ENCODE data around the gene QSOX1. TPM values are rescaled to one million over a fixed set of nuclear protein-coding genes. Genes with fewer than 3 reads are reported as not detected.

The QSOX1 gene
- total and polyA plus RNA-seq, 2 experiments from 2014 or later: 225 to 257 TPM

DNA sequence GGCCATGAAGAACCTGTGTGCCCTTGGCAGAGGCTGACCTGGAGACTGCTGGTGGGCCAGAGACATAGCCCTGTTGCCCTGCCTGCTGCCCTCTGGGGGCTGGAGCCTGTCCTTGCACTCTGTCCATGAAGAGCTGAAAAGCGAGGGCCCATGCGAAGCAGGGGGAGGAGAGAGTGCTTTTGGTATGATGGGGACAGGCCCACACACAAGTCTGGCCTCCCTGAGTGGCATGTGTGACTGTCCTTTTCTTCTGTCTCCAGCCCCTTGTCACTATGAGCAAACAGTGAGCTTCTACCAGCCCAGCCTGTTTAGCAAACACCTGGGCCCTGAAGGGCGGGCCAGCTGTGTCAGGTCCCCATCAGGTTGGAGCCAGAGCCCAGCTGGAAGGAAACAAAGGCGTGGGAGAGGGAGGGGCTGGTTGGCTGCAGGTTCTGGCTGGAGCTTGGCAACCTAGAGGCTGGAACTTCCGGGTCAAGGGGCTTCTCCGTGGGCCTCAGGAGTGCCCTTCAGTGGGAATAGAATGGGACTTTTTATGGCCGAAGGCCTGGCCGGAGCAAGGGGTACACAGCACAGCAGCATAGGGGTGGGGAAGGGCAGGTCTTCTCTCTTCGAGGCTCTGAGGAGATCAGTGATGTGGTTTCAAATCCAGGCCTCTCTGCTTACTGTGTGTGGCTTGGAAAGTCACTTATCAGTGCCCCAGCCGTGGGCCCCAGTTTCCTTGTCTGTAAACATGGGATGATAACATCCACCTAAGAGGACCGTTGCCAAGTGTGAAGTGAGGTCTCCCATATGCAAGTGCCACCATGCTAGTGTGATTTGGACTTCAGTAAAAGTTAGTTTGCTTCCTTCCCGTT lies 14.3 kb downstream of the QSOX1 start:
- Histone ChIP-seq H3K27me3 (no peaks in the 10 kb centered on the region), H3K9me2 (replicated peaks; ENCODE audit: insufficient read depth) (no peaks in the 10 kb centered on the region), H3K79me2 (peaks cover 18% of the 10 kb centered on the region), H3K27ac (peak overlapping the region; percentile 70), H3K4me3 (no peak overlapping the region), H3K36me3 (replicated peaks; ENCODE audit: insufficient read depth, low read depth) (no peaks in the 10 kb centered on the region), H3K4me2 (peak overlapping the region; percentile 33), H2AFZ (no peak overlapping the region), H3K4me1 (ENCODE audit: insufficient read depth) (peaks cover 12% of the 10 kb centered on the region), H3K9me3 (ENCODE audit: low read depth) (no peaks in the 10 kb centered on the region), H4K20me1 (ENCODE audit: insufficient read depth, poor library complexity, severe bottlenecking) (no peaks in the 10 kb centered on the region)
- WGBS (ENCODE audit: low lambda C conversion rate, missing lambda C conversion rate): 69% methylated on average over 12 of the region's 12 CpGs
- TF ChIP-seq EZH2phosphoT487 (IDR thresholded peaks at IDR 0.05; ENCODE audit: low read depth, severe bottlenecking, unreplicated experiment): no peak
- TF ChIP-seq CTCF (IDR thresholded peaks at IDR 0.05; ENCODE audit: poor library complexity): peak; percentile 47
- TF ChIP-seq EZH2 (IDR thresholded peaks at IDR 0.05; ENCODE audit: borderline replicate concordance): no peak
- DNase-seq (ENCODE audit: low spot score): peak; percentile 69

- Histone ChIP-seq H3K9me2 (replicated peaks; ENCODE audit: insufficient read depth) (no peaks in the 10 kb centered on the region), H3K4me1 (ENCODE audit: insufficient read depth) (peaks cover 12% of the 10 kb centered on the region), H3K27ac (no peak overlapping the region), H3K4me3 (no peak overlapping the region), H3K4me2 (no peak overlapping the region), H3K27me3 (no peaks in the 10 kb centered on the region), H3K9me3 (ENCODE audit: low read depth) (no peaks in the 10 kb centered on the region), H3K36me3 (replicated peaks; ENCODE audit: insufficient read depth, low read depth) (no peaks in the 10 kb centered on the region), H2AFZ (no peak overlapping the region), H4K20me1 (ENCODE audit: insufficient read depth, poor library complexity, severe bottlenecking) (no peaks in the 10 kb centered on the region), H3K79me2 (peaks cover 11% of the 10 kb centered on the region)
- 88% methylated on average over 13 of the region's 13 CpGs for WGBS (ENCODE audit: low lambda C conversion rate, missing lambda C conversion rate)
- TF ChIP-seq CTCF (IDR thresholded peaks at IDR 0.05; ENCODE audit: poor library complexity) (no peak), EZH2 (IDR thresholded peaks at IDR 0.05; ENCODE audit: borderline replicate concordance) (no peak), EZH2phosphoT487 (IDR thresholded peaks at IDR 0.05; ENCODE audit: low read depth, severe bottlenecking, unreplicated experiment) (no peak)
- no peak for DNase-seq (ENCODE audit: low spot score)
These were observed 15.0 kb downstream of the QSOX1 start for GRCh38 chr1:180169640-180170195.

DNA sequence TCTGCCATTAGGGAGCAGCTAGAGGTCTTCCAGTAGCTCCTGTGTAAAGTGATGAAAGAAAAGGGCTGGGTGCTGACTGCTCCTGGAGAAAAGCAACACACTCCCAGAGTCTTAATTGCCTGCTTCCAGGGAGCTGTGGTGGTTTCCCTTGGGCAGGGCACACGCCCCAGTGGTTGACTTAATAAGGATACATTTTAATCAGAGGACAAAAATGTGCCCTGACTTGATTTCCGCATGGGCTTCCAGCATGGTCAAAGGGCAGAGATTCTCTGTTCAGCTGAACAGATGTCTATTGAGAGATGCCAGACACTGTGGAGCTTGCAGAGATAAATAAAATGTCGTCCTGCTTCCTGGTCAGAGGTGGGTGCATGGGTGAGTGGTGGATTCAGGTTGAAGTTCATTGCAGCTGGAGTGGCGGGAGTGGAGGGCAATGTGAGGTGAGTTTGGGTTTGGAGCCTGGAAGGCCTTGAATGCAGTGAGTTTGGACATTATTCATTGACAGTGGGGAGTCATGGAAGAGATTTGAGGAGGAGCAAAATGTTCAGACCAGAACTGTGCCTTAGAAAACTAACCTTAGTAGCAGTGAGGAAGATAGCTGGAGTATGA lies 16.0 kb downstream of the QSOX1 start:
- H3K4me1 ChIP-seq (ENCODE audit: insufficient read depth): peaks cover 12% of the 10 kb centered on the region
- H4K20me1 ChIP-seq (ENCODE audit: insufficient read depth, poor library complexity, severe bottlenecking): no peaks in the 10 kb centered on the region
- peaks cover 6% of the 10 kb centered on the region for H3K79me2 ChIP-seq
- H3K9me2 ChIP-seq (replicated peaks; ENCODE audit: insufficient read depth): no peaks in the 10 kb centered on the region
- H3K4me3 ChIP-seq: no peak overlapping the region
- no peaks in the 10 kb centered on the region for H3K36me3 ChIP-seq (replicated peaks; ENCODE audit: insufficient read depth, low read depth)
- no peak overlapping the region for H3K27ac ChIP-seq
- H3K27me3 ChIP-seq: no peaks in the 10 kb centered on the region
- no peak overlapping the region for H3K4me2 ChIP-seq
- 68% methylated on average over 4 of the region's 4 CpGs for WGBS (ENCODE audit: low lambda C conversion rate, missing lambda C conversion rate)
- no peak for TF ChIP-seq EZH2 (IDR thresholded peaks at IDR 0.05; ENCODE audit: borderline replicate concordance)
- no peak for DNase-seq (ENCODE audit: low spot score)
- H3K9me3 ChIP-seq (ENCODE audit: low read depth): no peaks in the 10 kb centered on the region
- no peak overlapping the region for H2AFZ ChIP-seq

- H3K9me3 ChIP-seq (ENCODE audit: low read depth): no peaks in the 10 kb centered on the region
- no peaks in the 10 kb centered on the region for H3K9me2 ChIP-seq (replicated peaks; ENCODE audit: insufficient read depth)
- peaks cover 12% of the 10 kb centered on the region for H3K4me1 ChIP-seq (ENCODE audit: insufficient read depth)
- H3K27ac ChIP-seq: no peak overlapping the region
- no peak overlapping the region for H3K4me2 ChIP-seq
- H3K4me3 ChIP-seq: no peak overlapping the region
- peaks cover 1% of the 10 kb centered on the region for H3K79me2 ChIP-seq
- no peaks in the 10 kb centered on the region for H3K27me3 ChIP-seq
- 97% methylated on average over 8 of the region's 8 CpGs for WGBS (ENCODE audit: low lambda C conversion rate, missing lambda C conversion rate)
- TF ChIP-seq EZH2phosphoT487 (IDR thresholded peaks at IDR 0.05; ENCODE audit: low read depth, severe bottlenecking, unreplicated experiment) (no peak), CTCF (IDR thresholded peaks at IDR 0.05; ENCODE audit: poor library complexity) (no peak), EZH2 (IDR thresholded peaks at IDR 0.05; ENCODE audit: borderline replicate concordance) (no peak)
- no peaks in the 10 kb centered on the region for H3K36me3 ChIP-seq (replicated peaks; ENCODE audit: insufficient read depth, low read depth)
- H2AFZ ChIP-seq: no peak overlapping the region
- no peaks in the 10 kb centered on the region for H4K20me1 ChIP-seq (ENCODE audit: insufficient read depth, poor library complexity, severe bottlenecking)
- no peak for DNase-seq (ENCODE audit: low spot score)
These were observed 17.0 kb downstream of the QSOX1 start for GRCh38 chr1:180171691-180172090.

All from hepatocyte (in vitro differentiated cells).